ENCODE results near the gene SOAT1.

SOAT1 gene

GRCh38 chr1:179303200-179303785 lies 9.7 kb downstream of the SOAT1 start:
- no peak for DNase-seq (ENCODE audit: low read depth in 2 of 2)

- no peak for DNase-seq (ENCODE audit: low read depth in 2 of 2)
Measured at GRCh38 chr1:179305450-179305849, 11.9 kb downstream of the SOAT1 start.

DNA sequence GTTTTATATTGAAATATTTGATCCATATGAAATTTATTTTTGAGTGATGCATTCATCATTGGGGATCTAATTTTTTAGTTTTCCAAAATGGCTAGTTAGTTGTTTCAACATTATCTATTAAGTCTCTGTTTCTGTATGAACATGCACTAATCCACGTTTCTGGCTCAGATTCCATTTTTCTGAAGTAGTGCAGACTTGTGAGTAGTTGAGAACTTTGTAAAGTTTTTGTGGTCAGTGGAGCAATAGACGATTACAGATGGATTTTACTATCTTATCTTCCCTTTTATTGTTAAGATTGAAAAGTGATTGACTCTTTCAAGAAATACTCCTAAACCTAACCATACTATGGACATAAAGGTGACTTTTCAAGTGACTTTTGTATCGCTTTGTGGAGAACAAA lies 16.7 kb downstream of the SOAT1 start:
- no peak for DNase-seq (ENCODE audit: low read depth in 2 of 2)

DNA sequence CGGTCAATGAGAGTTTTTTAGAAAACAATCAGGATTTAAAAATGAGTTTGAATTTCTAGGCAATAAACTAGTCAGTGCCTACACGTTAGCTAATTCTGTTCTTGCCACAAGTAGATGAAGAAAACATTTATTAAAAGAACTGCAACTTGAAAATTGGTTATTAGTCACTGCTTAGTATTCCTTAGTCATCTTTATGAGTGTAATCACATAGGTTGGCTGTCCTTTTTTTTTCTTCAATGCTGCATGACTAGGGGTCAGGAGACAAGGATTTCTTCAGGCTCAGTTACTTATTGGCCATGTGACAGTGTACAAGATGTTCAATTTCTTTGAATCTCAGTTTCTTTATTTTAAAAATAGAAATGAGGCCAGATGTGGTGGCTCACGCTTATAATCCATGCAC lies 17.1 kb downstream of the SOAT1 start:
- no peak for DNase-seq (ENCODE audit: low read depth in 2 of 2)

GRCh38 chr1:179311149-179311700 lies 17.6 kb downstream of the SOAT1 start:
- DNase-seq (ENCODE audit: low read depth in 2 of 2) = no peak

GRCh38 chr1:179313004-179313403 lies 19.4 kb downstream of the SOAT1 start:
- no peak for DNase-seq (ENCODE audit: low read depth in 2 of 2)

DNA sequence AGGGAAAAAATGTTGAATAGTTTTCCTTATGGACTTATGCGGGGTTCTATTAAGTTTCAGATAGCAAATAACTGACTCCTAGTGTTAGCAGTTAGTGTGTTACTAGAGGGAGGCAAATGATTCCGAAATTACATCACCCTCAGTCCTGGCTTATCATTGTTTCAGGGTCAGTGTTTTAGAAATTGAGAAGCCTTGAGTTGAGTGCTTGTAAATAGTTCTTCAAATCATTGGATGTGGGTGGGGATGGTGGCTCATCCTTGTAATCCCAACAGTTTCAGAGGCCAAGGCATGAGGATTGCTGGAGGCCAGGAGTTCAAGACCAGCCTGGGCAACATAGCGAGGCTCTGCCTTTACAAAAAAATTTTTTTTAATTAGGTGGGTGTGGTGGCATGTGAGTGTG lies 21.3 kb downstream of the SOAT1 start:
- no peak for DNase-seq (ENCODE audit: low read depth in 2 of 2)

- DNase-seq (ENCODE audit: low read depth in 2 of 2) = no peak
Measured at GRCh38 chr1:179318491-179318890, 24.9 kb downstream of the SOAT1 start.

DNA sequence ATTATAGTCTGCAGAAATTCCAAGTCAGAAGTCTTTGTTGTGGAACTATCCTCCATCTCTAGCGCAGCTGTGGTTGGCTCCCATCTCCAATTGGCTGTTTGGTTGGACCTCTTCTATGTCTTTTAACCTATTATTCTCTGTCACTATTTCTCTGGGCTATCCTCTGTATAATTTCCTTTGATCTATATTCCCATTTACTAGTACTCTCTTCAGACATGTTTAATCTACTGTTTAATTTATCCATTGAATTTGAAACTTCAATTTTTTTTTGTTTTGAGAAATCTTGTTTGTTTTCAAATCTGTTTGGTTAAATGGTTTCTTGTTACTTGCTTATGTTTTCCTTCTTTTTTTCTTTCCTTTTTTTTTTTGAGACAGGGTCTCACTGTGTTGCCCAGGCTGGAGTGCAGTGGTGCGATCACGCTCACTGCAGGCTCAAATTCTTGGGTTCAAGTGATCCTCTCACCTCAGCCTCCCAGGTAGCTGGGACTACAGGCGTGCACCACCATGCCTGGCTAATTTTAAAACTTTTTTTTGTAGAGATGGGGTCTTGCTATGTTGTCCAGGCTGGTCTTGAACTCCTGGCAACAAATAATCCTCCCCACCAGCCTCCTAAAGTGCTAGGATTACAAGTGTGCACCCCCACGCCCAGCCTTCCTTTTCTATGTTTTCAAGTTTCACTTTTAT lies 28.1 kb downstream of the SOAT1 start:
- no peak for DNase-seq (ENCODE audit: low read depth in 2 of 2)

DNA sequence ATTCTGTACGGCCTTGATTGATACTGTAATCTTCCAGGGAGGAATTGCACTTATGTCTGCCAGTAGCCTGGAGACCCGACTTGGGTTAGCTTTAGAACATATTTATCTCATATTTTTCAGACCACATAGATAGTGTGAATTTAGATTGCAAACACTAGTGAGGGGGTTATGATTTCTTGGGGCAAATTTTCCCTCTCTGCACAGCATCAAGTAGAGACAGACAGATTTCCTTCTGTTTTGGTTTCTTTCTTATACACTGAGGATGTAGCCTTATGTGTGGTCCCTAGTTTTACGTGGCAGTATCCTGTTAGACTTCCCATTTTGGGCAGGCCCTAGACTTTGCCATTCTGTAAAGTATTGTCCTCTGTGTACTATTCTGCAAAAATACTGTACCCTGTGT lies 29.0 kb downstream of the SOAT1 start:
- no peak for DNase-seq (ENCODE audit: low read depth in 2 of 2)

GRCh38 chr1:179323436-179323835 lies 29.8 kb downstream of the SOAT1 start:
- no peak for DNase-seq (ENCODE audit: low read depth in 2 of 2)

DNA sequence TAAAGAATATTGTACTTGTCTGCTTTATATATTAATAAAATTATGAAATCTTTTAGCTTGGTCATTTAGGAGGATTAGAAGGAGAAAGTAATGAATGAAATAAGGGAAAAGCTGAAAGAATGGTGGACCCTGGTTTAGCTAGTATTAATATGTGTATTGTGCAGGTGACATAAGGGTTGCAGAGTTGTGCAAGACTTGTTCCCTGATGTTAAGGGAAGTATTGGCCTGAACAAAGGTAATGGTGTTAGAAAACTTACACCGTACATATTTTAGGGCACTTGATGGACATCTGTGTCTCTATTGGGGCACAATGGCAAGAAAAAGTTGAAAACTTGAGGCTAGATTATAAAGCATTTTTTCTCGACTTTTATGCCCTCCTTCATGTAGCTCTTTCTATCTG lies 32.2 kb downstream of the SOAT1 start:
- no peak for DNase-seq (ENCODE audit: low read depth in 2 of 2)

GRCh38 chr1:179326746-179327145 lies 33.1 kb downstream of the SOAT1 start:
- DNase-seq (ENCODE audit: low read depth in 2 of 2) = no peak

- no peak for DNase-seq (ENCODE audit: low read depth in 2 of 2)
Measured at GRCh38 chr1:179327196-179327595, 33.6 kb downstream of the SOAT1 start.

DNA sequence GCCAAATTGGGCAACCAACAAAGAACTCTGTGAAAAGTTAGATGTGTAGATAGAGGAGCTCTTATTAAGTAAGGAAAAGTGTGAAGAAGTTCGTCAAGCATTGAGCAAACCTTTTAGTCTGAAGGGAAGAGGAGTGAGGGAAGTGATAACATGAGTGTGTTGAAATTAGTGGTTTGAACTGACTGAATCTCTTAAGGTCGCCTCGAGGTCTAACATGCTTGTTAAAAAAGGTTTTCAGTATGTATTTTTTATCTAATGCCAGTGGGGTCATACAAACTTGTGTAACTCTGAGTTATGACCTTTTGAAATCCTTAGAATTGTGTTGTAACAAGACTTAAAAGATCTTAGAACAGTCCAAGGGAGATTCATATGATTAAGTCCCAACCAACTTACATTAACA lies 34.1 kb downstream of the SOAT1 start:
- DNase-seq (ENCODE audit: low read depth in 2 of 2) = no peak

- no peak for DNase-seq (ENCODE audit: low read depth in 2 of 2)
Measured at GRCh38 chr1:179329862-179330261, 36.3 kb downstream of the SOAT1 start.

DNA sequence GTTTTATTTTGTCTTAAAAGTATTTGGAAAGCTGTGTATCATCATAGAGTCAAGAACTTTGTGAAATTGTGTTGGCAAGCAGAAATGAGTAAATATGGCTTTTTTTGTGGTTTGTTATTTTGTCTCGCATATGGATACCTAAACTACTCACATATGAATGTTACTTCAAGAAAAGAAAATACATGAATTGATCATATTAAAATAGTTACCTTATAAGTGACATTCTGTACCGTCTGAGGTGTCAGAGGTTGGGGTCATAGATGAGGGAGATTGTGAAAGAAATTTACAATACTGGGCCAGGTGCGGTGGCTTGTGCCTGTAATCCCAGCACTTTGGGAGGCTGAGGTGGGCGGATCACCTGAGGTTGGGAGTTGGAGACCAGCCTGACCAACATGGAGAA lies 40.8 kb downstream of the SOAT1 start:
- DNase-seq (ENCODE audit: low read depth in 2 of 2) = no peak

DNA sequence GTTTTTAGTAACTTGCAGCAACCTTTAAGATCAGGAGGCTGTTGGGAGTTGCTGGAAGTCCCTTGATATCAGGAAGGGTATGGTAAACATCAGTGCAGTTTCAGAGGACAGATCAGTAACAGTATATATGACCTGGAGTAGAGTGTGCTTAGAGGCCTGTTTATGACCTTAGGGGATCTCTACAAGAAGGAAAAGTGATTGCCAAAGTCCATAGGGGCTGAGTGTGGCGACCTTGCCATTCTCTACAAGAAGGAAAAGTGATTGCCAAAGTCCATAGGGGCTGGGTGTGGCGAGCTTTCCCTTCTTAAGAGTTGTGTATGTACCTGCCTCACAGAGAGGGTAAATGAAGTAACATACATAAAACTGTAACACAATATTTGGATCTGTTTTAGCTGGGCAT lies 43.7 kb downstream of the SOAT1 start:
- DNase-seq (ENCODE audit: low read depth in 2 of 2) = no peak

- no peak for DNase-seq (ENCODE audit: low read depth in 2 of 2)
Measured at GRCh38 chr1:179337942-179338560, 44.5 kb downstream of the SOAT1 start.

DNA sequence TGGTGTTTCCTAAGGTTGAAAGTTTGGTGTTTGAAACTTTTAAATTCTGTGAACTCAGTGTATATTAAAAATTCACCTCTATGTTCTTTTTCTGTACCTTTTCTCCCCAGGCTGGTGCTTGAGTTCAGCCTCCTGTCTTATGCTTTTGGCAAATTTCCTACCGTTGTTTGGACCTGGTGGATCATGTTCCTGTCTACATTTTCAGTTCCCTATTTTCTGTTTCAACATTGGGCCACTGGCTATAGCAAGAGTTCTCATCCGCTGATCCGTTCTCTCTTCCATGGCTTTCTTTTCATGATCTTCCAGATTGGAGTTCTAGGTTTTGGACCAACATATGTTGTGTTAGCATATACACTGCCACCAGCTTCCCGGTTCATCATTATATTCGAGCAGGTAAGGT lies 47.3 kb downstream of the SOAT1 start:
- DNase-seq (ENCODE audit: low read depth in 2 of 2) = no peak

DNA sequence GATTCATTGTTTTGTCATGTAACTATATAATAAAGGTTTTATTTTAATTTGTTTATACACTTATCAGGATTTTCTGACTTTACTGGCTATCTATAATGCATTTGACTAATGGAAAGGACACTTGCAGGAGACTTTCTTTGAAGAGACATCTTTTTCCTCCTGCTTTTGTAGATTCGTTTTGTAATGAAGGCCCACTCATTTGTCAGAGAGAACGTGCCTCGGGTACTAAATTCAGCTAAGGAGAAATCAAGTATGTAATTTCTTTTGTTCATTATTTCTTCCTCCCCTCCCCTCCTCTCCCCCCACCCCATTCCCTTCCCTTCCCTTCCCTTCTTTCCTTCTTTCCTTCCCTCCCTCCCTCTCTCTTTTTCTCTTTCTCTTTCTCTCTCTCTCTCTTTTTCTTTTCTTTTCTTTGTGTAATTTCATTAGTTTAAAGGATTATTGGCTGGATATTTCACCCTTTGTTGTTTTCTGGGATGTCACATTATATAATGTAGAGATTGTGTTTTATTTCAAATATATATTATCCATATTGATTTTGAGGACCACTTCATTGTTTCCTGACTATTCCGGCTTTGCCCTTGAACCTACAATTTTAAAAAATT lies 48.4 kb downstream of the SOAT1 start:
- DNase-seq (ENCODE audit: low read depth in 2 of 2) = no peak

DNA sequence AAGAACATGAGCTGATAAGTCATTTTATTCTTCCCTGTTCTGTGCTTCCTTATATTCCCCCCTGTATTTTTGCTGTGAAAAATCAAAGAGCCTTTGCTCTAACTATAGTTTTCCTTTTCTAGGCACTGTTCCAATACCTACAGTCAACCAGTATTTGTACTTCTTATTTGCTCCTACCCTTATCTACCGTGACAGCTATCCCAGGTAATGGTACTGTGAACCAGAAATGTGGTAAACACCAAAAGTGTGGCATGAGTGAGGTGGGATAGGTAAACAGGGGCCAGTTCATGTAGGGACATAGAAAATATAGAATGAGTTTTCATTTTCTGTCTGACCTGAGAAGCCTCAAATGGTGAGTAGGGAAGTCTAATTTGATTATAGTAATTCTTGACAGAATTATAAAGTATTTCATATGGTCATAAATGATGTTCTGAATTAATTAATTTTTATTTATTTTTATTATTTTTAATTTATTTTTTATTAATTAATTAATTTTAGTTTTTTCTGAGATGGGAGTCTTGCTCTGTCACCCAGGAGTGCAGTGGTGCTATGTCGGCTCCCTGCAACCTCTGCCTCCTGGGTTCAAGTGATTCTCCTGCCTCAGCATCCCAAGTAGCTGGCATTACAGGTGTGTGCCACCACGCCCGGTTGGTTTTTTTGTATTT lies 49.3 kb downstream of the SOAT1 start:
- no peak for DNase-seq (ENCODE audit: low read depth in 2 of 2)
